GF-D8 (cell line): ENCODE measurements around the gene PROB1.
"Not testable (repeated sequence)": the region's sequence is repeated elsewhere in the genome, so short reads cannot be mapped to it uniquely, and the experiment has no call there.

Experiments used
- DNase-seq: peaks from one replicate; lab custom pipeline; 2025; lab: John Stamatoyannopoulos, UW

Gene PROB1

DNA sequence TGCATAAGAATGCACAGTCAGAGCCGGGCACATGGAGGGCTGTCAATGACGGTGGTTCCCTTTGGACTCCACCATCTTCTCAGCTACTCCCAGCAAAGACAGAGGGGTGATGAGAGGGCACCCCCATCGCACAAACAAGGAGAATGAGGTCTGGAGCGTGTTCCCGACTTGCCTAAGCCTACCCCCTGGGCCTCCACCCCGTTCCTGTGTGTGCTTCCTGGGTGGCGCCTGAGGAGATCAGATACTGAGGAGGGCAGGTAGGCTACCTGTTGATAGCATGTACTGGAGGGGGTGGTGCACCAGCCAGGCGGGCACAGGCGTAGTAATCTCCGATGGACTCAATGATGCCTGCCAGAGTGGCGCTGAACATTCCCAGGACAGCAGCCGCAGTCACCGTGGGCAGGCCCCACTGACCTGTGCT lies 16.0 kb downstream of the PROB1 start:
- no peak for DNase-seq

DNA sequence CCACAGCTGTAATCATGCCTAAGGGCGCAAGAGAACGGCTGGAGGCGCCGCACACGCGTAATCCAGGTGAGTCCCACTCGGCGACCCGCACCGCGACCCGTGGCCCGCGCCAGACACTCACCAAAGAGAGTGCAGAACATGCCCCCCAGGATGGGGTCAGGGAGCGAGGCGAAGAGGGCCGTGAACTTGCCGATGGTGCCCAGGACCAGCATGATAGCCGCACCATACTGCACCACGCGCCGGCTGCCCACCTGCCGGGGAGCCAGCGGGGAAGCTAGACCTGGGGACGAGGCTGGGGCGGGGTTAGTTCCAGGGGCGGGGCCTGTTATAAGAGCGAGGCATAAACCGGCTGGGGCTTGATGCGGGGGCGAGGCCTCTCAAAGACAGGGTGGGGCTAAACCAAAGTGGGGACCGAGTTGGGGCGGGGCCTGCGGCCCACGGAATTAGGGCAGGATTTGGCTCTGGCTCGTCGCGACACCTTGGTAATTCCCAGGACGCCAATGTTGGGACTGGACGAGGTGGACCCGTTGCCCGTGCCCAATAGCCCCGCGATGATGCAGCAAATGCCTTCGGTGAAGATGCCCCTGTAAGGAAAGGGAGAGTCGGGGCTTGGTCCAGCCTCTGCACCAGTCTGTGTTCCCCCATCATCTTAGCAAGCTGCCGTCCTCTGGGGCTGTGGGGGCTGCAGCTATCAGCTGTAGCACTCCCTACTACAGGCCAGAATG lies 16.6 kb downstream of the PROB1 start:
- DNase-seq, result no peak

DNA sequence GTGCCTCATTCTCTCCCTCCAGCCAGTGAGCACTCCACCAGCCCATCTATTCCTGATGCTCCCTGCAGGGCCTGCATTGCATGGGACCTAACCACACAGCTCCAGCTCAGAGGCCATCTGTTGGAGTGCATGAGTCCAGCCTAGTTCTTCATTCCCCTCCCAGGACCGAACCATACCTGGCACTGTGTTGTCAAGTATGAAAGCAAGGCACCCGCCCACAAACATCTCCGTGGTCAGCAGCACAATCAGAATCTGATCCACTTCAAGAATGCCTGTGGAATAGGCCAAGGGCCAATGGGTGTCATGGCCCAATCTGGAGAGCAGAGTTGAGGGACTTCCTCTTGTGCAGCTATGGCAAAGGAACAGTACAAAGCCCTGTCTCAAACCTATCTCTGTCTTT lies 17.7 kb downstream of the PROB1 start:
- no peak for DNase-seq

DNA sequence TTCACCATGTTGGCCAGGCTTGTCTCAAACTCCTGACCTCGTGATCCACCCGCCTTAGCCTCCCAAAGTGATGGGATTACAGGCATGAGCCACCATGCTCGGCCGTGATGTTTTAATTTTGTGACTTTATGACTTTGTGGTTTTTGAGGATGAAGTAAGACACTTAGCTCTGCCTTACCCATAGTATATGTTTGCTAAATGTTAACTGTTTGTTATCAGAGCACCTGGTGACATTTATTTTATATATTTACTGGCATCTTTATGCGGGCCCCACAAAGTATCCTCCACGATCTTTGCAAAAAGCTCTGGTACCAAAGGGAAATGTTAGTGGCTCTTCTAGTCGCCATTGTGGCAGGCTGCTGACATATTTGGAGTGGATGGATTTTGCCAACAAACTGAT lies 18.5 kb downstream of the PROB1 start:
- DNase-seq, result no peak

DNA sequence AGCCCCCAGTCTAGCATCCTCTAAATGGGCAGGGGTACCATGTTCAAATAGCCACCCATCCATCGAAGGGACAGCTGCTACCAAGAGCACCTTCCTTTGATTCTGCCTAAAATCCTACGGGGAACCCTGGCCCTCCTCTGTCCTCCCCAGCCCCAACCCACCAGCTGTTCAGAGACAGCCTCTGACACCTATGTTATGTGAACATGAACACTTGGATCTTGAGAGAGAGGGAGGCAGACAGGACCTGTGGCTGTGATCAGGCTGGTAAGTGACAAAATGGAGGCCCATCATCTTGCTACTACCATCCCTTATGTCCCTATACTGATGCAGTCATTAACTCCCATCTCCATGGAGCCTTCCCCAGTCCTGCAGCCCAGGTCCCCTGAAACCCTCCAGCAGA lies 20.0 kb downstream of the PROB1 start:
- no peak for DNase-seq

DNA sequence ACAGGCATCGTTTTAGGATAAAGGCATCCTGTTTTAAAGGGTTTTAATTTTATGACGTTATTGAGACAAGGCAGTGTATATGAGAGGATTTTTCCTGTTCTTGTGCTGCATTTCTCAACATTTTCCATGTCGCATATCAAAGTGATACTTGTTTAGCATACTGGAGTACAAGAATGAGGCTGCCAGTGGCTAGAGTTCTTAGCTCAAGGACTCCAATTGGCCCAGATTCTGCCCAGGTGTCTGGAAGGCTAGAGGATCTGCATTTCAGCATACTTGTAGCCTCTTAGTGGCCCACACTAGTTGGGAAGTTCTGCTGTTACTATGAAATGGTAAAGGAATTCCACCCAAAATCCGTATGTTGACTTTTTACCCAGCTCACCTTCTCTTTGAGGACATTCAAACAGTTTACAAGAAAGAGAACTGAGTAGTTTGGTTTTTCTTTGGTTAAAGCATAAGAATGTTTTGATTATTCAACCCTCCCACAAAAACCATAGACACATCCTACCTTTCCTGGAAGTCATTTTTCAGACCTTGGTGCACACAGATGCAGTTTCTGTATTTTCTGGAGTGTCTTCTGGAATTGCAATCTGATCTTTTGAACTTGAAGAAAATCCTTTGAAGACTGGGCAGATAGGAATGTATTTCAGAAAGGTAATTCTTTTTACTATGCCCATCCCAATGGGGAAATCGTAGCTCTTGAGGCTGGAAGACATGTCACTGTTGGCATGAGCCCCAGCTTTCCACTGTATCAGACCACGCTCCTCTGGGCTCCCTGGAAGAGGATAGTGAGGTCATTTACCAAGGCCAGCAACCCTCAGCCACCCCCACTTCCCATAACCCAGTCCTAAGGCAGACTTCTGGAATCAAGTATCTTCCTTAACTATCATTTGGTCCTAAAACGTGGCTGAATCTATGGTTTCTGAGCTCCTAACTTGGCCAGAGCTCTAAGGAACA lies 23.1 kb downstream of the PROB1 start:
- no peak for DNase-seq

DNA sequence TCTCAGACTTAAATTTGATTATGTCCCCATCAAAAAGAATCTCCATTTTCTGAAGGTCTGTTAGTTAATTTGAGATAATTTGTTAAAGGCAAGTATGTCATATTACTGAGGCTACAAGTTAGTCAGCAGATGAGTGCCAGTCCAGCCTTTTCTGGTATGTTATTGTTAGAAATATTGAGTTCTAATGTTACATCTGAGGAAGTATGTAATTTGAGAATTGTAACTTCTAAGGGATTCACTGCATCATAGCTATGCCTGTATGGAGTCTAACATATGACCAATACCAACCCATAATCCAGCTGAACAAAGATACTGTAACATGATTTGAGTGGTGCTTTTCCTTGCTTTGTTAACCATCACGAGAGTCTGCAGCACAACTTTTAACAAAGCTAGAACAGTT lies 25.7 kb downstream of the PROB1 start:
- DNase-seq, result no peak

DNA sequence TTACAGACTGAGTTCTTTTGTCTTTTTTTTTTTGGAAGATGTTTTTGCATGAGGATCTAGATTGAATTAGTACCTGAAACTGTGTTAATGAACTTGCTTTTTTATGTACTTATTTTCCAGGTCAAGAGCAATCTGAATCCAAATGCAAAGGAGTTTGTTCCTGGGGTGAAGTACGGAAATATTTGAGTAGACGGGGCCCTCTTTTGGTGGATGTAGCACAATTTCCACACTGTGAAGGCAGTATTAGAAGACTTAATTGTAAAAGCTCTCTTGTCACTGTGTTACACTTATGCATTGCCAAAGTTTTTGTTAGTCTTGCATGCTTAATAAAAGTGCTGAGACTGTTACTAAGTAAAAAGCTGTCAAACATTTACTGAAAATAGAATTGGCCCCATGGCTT lies 26.3 kb downstream of the PROB1 start:
- DNase-seq, result no peak

DNA sequence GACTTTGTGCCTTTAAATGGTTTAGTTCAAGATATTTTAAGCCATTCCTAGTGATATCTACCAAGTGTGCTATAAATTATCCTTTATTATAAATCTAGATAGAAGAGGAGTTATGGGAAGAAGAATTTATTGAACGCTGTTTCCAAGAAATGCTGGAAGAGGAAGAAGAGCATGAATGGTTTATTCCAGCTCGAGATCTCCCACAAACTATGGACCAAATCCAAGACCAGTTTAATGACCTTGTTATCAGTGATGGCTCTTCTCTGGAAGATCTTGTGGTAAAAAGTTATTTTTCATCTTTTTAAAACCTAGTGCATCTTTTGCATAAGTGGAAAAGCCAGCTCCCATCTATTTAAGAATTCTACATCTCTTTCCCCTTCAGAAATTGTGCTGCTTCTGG lies 30.4 kb downstream of the PROB1 start:
- no peak for DNase-seq

DNA sequence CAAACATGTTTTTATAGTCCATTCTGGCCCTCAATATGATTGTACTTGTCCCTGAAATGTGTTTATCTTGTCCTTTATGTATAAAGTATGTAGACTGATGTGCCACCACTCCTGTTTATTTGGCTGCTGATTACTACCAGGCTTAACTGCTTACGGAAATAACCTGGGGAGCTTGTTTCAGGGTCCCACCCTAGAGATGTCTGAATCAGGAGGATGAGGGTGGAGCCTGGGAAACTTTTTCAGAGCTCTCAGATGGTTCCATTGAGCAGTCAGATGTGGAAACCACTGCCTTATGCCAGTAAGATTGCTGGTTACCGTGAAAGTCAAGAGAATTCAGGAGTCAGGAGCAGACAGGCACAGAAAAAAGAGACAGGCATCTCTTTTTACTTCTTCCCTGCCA lies 31.0 kb downstream of the PROB1 start:
- no peak for DNase-seq

DNA sequence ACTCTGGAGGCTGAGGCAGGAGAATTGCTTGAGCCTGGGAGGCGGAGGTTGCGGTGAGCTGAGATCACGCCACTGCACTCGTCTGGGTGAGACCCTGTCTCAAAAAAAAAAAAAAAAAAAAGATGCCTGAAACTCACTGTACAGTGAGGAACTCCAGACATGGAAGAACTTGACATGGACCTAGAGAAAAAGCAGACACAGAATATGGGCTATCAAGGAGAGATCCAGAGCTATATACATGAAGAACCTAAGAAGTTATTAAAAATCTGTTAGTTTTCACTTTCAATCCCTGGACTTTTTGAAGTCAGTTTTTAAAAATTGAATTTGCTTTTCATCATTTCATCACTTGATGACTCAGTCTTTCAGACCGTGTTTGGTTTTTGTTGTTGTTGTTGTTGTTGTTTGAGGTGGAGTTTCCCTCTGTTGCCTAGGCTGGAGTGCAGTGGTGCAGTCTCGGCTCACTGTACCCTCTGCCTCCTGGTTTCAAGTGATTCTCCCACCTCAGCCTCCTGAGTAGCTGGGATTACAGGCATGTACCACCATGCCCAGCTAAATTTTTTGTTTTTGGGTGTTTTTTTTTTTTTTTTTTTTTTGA lies 33.0 kb downstream of the PROB1 start:
- no peak for DNase-seq

DNA sequence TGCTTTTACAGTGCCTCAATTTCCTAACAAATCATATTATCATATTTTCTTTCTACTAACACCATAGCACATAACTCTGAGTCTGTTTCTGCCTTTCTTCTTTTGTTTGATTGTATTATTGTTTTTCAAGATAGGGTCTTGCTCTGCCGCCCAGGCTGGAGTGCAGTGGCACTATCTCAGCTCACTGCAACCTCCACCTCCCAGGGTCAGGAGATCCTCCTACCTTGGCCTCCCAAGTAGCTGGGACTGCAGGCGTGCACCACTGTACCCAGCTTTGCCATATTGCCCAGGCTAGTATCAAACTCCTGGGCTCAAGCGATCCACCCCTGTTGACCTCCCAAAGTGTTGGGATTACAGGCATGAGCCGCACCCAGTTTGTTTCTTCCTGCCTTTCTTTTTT lies 34.5 kb downstream of the PROB1 start:
- DNase-seq, result no peak

DNA sequence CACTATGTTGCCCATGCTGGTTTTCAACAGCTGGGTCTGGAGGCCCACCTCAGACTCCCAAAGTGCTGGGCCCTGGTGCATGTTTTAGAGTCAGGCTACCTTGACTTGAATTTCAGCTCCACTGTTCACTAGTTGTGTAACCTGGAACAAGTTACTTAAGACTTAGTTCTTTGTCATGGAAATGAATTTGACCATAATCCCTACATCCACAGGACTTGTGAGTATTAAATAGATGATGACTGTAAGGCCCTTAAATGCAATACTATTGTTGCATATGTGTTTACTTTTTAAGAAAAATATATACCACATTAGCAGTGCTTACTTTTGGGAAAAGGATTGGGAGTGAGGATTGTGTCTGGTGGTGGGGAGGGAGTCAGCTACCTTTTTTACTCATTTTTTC lies 36.8 kb downstream of the PROB1 start:
- DNase-seq, result no peak

DNA sequence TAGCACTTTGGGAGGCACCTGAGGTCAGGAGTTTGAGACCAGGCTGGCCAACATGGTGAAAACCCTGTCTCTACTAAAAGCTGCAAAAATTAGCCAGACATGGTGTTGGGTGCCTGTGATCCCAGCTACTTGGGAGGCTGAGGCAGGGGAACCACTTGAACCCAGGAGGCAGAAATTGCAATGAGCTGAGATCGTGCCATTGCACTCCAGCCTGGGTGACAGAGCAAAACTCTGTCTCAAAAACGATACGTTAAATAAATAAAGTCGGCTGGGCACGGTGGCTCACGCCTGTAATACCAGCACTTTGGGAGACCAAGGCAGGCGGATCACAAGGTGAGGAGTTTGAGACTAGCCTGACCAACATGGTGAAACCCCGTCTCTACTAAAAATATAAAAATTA lies 39.0 kb downstream of the PROB1 start:
- not testable (repeated sequence) for DNase-seq

DNA sequence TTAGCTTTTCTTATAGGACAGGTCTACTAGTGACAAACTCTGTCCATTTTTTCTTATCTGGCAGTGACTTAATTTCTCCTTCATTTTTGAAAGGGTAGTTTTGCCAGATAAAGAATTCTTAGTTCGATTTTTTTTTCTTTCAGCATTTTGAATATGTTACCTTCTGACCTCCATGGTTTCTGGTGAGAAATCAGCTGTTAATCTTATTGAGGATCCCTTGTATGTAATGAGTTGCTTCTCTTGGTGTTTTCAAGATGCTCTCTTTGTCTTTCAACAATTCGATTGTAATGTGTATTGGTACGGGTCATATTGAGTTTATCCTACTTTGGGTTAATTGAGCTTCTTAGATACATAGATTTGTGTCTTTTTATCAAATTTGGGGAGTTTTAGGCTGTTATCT lies 40.7 kb downstream of the PROB1 start:
- no peak for DNase-seq

DNA sequence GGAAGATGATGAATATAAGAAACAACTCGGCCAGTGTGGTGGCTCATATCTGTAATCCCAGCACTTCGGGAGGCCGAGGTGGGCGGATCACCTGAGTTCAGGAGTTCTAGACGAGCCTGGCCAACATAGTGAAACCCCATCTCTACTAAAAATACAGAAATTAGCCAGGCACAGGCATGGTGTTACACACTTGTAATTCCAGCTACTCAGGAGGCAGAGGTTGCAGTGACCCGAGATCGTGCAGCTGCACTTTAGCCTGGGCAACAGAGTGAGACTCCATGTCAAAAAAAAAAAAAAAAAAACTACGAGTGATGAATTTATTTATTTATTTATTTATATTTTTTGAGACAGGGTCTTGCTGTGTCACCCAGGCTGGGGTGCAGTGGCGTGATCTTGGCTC lies 47.0 kb downstream of the PROB1 start:
- not testable (repeated sequence) for DNase-seq

DNA sequence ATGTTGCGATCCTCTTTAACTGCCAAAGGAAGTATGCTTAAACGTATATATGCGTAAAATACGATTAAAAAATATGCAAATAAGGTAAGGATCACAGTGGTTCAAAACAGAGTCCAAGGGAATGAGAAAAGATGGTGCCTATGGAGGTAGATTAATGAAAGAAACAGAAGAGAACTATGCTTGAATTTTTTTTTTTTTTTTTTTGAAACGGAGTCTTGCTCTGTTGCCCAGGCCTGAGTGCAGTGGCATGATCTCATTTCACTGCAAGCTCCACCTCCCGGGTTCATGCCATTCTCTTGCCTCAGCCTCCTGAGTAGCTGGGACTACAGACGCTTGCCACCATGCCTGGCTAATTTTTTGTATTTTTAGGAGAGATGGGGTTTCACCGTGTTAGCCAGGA lies 49.5 kb downstream of the PROB1 start:
- DNase-seq, result not testable (repeated sequence)

DNA sequence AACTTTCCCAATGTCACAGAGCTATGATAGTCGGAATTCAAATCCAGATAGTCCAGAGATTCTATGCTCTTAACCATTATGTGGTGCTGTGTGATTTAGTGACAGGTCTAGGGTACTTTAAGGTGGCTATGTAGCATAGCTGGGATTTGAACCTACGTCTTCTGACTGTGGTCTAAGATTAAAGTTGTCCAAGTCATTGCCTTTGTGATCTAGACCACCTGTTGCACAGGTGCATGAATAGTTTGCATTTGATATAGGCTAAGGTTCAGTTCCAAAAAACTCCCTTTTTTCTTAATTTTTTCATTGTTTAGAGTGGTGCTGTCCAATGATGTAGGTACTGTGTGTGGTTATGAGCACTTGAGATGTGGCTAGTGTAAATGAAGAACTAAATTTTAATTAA lies 50.7 kb downstream of the PROB1 start:
- DNase-seq, result no peak

DNA sequence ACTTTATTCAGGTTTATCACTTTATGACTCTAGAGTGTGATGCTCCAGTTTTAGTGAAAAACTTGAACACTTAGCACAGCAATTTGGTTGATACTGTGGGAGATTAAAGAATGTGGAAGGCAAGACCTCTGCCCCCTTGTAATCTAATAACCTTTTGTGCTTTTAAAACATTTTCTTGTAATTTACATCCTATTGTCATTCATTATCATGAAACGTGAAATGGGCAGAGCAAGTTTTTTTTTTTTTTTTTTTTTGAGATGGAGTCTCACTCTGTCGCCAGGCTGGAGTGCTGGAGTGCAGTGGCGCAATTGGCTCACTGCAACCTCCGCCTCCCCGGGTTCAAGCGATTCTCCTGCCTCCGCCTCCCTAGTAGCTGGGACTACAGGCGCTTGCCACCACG lies 51.4 kb downstream of the PROB1 start:
- DNase-seq, result no peak

DNA sequence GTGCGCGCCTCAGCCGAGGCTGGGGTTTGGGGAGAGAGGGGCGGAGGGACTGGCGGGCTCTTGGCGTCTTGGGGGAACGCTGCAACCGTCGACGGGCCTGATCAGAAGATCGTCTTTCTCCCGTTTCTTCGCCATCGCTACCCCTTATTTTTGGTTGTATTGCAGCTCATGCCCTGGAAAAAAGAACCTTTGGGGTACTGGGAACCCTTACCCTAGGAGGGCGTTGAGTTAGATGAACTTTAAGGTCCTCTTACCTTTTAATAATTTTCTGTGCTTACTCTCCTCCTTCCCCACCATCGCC lies 52.5 kb downstream of the PROB1 start:
- DNase-seq, result no peak

DNA sequence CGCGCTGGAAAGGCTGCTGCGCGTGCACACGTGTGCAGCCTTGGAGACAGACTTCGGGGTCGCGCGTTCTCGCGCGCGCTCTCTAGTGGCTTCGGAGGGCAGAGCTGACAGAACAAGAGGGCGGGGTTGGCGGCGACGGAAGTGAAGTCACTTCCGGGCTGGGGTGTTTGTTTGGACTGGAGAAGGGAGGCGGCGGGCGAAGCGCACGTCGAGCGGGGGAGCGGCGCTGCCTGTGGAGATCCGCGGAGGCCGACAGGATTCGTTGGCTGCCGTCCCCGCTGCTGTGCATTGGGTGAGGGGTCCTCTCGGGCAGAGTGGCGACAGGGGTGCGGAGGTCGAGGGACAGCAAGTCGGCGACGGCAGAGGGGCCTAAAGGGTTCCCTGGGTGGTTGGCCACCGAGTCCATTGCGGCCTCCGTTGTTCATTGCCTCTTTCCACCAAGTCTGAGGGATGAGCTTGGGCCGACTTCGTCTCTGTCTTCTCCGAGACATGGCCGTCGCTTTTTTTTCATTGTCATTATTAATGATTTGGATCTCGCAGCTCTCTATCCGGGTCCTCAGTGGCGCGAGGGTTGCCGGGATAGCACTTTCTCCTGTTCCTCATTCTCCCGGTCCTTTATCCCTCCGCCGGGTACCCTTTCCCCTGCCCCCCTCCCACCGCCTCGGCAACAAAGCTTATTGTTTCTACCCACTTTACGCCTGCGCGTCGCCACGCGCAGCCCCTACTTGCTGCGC lies 53.0 kb downstream of the PROB1 start, which contains the start of gene PAIP2:
Gene PAIP2 (plus strand): TSS at position 166 of the 734 bp plus-strand sequence. CDS start 21,931 bp downstream, outside the sequence.
- peak; percentile 81 for DNase-seq

DNA sequence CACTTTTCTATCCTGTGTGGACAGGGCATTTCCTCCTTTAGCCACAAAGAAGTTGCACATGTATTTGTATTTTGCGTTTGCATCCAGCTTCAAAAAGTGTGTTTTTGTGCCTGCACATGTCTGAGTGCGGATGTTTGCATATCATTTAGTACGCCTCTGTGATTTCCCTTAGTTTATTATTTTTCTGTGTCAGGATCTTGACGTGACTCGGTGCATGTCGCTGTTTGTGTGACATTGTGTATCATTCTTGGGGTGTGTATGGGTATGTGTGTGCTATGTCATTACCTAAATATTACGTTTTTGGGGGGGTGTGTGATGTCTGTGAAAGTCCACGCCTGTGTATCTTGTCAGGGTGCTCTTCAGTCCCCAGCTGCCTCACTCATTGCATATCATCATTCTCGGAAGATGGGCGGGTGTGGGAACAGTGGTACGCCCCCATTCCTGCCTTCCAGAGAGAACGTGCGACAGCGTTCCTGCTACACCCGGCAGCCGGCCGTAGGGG lies 53.7 kb downstream of the PROB1 start:
- no peak for DNase-seq
